ENCODE results near the gene COBL.

GRCh38 chr7:51307651-51308210 lies 8.9 kb downstream of the COBL start:
- TF ChIP-seq EZH2 (IDR thresholded peaks at IDR 0.05; ENCODE audit: insufficient read depth, poor library complexity, severe bottlenecking) (no peak), EZH2phosphoT487 (IDR thresholded peaks at IDR 0.05; ENCODE audit: insufficient read depth, low read depth) (no peak)

Data from GM23248 (cell line).